ENCODE measurements around the gene SLC16A10. TPM values are rescaled to one million over a fixed set of nuclear protein-coding genes. Genes with fewer than 3 reads are reported as not detected.

The SLC16A10 gene
- polyA plus RNA-seq, 1 experiment: not detected

DNA sequence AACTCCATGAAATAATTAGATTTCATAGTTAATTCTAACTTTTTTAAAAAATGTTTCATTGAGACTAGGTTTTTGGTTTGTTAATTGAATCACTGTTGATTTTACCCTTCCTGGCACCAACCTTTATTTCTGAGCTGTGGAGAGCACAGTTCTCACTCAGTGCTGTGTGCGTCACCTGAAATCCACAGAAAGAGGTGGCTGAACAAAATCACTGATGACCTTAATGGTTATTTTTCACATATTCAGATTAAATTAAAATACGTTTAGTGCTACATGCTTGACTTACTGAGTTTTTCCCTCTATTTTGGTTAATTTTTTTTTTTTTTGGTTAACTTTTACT, 89.4 kb downstream of the SLC16A10 start:
- Histone ChIP-seq H3K9me3 (ENCODE audit: control insufficient read depth, insufficient read depth, low read length) (no peaks in the 10 kb centered on the region), H3K4me3 (ENCODE audit: low read depth, low read length) (no peak overlapping the region), H3K27ac (ENCODE audit: low read depth, low read length) (no peak overlapping the region), H3K27me3 (ENCODE audit: control insufficient read depth, insufficient read depth, low read length) (peaks cover 9% of the 10 kb centered on the region)
- CTCF ChIA-PET: no interaction called here
- DNase-seq (ENCODE audit: low read depth, low spot score): no peak
- TF ChIP-seq, protein P1, sequence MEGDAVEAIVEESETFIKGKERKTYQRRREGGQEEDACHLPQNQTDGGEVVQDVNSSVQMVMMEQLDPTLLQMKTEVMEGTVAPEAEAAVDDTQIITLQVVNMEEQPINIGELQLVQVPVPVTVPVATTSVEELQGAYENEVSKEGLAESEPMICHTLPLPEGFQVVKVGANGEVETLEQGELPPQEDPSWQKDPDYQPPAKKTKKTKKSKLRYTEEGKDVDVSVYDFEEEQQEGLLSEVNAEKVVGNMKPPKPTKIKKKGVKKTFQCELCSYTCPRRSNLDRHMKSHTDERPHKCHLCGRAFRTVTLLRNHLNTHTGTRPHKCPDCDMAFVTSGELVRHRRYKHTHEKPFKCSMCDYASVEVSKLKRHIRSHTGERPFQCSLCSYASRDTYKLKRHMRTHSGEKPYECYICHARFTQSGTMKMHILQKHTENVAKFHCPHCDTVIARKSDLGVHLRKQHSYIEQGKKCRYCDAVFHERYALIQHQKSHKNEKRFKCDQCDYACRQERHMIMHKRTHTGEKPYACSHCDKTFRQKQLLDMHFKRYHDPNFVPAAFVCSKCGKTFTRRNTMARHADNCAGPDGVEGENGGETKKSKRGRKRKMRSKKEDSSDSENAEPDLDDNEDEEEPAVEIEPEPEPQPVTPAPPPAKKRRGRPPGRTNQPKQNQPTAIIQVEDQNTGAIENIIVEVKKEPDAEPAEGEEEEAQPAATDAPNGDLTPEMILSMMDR (IDR thresholded peaks at IDR 0.05; ENCODE audit: low read depth, low read length): no peak
- POLR2A ChIA-PET: interaction anchor here (0.6 kb wide), 1 partner anchor 382 kb away, joined by 3 read pairs; no protein-coding TSS in a partner anchor

DNA sequence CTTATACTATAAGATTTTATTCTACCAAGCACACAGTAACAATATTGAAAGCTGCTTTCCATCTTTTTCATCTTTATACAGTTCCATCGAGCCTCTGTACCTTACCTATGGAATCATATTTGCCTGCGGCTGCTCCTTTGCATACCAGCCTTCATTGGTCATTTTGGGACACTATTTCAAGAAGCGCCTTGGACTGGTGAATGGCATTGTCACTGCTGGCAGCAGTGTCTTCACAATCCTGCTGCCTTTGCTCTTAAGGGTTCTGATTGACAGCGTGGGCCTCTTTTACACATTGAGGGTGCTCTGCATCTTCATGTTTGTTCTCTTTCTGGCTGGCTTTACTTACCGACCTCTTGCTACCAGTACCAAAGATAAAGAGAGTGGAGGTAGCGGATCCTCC, 89.8 kb downstream of the SLC16A10 start:
- Histone ChIP-seq H3K4me3 (ENCODE audit: low read depth, low read length) (no peak overlapping the region), H3K27ac (ENCODE audit: low read depth, low read length) (no peak overlapping the region), H3K27me3 (ENCODE audit: control insufficient read depth, insufficient read depth, low read length) (peaks cover 9% of the 10 kb centered on the region), H3K9me3 (ENCODE audit: control insufficient read depth, insufficient read depth, low read length) (no peaks in the 10 kb centered on the region)
- POLR2A ChIA-PET: interaction anchor here (0.6 kb wide), 1 partner anchor 382 kb away, joined by 3 read pairs; no protein-coding TSS in a partner anchor
- TF ChIP-seq, protein P1 (IDR thresholded peaks at IDR 0.05; ENCODE audit: low read depth, low read length): no peak
- CTCF ChIA-PET: no interaction called here
- no peak for DNase-seq (ENCODE audit: low read depth, low spot score)

DNA sequence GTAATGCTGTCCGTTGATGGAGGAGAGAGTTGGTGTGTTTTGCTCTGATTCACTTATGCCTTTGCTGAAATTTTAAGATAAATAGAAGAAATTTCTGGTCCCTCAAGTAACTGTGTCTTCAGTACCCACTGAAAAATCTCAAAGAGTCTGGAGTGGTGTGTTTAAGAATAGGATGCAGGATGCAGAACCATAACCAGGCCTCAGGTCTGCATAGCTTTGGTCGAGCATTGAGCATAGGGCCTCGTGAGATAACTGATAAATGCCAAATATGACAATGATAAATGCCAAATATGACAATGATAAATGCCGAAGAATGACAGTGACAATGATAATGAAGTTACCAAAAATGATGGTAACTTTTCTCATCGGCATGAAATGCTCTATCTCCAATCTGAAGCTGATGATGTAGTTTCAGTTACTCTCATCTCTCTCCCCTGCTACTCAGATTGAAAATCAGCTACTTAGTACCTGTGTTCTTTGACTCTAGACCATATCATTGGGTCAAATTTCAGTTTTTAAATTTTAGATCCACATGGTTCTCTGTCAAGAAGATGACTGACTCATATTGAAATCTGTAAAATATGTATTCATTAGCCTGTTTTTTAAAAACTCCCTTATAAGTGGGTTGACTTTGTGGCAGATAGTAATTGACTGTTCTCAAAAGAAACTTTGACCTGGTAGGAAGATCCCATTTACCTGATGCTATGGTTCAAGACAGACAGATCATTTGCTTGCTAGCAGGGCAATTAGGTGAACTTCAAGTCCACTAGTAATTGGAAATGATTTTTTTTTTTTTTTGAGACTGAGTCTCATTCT, 96.6 kb downstream of the SLC16A10 start:
- Histone ChIP-seq H3K4me3 (ENCODE audit: low read depth, low read length) (no peak overlapping the region), H3K27ac (ENCODE audit: low read depth, low read length) (no peak overlapping the region), H3K9me3 (ENCODE audit: control insufficient read depth, insufficient read depth, low read length) (no peaks in the 10 kb centered on the region), H3K27me3 (ENCODE audit: control insufficient read depth, insufficient read depth, low read length) (peaks cover 10% of the 10 kb centered on the region)
- CTCF ChIA-PET: no interaction called here
- DNase-seq (ENCODE audit: low read depth, low spot score): no peak
- TF ChIP-seq, protein P1 (IDR thresholded peaks at IDR 0.05; ENCODE audit: low read depth, low read length): no peak
- POLR2A ChIA-PET: no interaction called here

DNA sequence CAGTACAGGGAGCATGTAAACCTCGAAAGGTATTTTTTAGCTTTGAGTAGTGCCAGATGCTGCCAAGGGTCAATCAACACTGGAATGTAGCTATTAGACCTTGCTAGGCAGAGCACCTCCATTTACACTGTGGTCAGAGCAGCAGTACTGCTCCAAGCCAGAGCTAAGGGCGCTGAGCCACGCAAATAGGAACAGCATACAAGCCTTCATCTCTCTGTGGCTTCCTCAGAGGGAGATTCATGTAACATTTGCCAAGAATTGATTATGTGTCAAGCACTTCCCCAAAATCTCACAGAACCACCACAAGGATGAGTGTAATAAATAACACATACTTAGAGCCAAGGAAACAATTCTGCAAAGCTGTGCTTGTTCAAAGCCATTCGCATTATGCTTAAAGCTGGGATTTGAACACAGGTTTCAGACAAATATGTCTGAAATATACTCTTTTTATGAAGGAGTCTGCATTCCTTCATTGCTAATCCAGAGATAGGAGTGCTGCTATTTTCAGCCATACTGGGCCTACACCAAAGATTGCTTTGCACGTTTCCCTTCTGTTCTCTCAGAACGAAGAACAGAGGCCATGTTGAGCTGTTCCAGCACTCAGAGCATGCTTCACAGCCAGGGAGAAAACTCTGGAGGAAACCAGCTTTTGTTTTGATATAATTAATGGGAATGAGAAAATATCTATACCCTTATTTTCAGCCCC, 97.7 kb downstream of the SLC16A10 start:
- ChIA-PET POLR2A (interaction anchor here (0.5 to 0.6 kb wide), 2 partner anchors 47 to 176 kb away, joined by 3 to 5 read pairs; no protein-coding TSS in a partner anchor), CTCF (no interaction called here)
- TF ChIP-seq, protein P1 (IDR thresholded peaks at IDR 0.05; ENCODE audit: low read depth, low read length): no peak

DNA sequence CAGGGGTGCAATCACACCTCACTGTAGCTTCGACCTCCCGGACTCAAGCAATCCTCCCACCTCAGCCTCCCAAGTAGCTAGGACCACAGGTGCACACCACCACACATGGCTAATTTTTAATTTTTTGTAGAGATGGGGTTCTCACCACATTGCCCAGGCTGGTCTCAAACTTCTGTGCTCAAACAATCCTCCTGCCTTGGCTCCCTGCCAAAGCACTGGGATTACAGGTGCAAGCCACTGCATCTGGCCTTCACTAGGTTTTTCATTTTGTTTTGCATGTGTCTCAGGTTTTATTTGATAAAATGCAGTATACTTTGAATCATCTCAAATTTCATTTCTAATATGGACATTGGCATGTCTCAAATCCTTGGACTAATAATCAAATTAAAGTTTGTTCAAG, 98.7 kb downstream of the SLC16A10 start:
- ChIA-PET POLR2A (interaction anchor here (0.6 kb wide), 1 partner anchor 48 kb away, joined by 5 read pairs; no protein-coding TSS in a partner anchor), CTCF (no interaction called here)
- peaks cover 10% of the 10 kb centered on the region for H3K27me3 ChIP-seq (ENCODE audit: control insufficient read depth, insufficient read depth, low read length)
- DNase-seq (ENCODE audit: low read depth, low spot score): no peak
- H3K4me3 ChIP-seq (ENCODE audit: low read depth, low read length): no peak overlapping the region
- H3K27ac ChIP-seq (ENCODE audit: low read depth, low read length): no peak overlapping the region
- no peaks in the 10 kb centered on the region for H3K9me3 ChIP-seq (ENCODE audit: control insufficient read depth, insufficient read depth, low read length)
- TF ChIP-seq, protein P1 (IDR thresholded peaks at IDR 0.05; ENCODE audit: low read depth, low read length): no peak

More for the DNA sequence above, 97.7 kb downstream of the SLC16A10 start:
- DNase-seq (ENCODE audit: low read depth, low spot score): no peak
- Histone ChIP-seq H3K9me3 (ENCODE audit: control insufficient read depth, insufficient read depth, low read length) (no peaks in the 10 kb centered on the region), H3K27ac (ENCODE audit: low read depth, low read length) (no peak overlapping the region), H3K4me3 (ENCODE audit: low read depth, low read length) (no peak overlapping the region), H3K27me3 (ENCODE audit: control insufficient read depth, insufficient read depth, low read length) (peaks cover 10% of the 10 kb centered on the region)

Measured in AG04450 (cell line).